T-helper 2 cell treated with Interferon-gamma antibody and Interleukin-4, amounts not matched to agents 100 ng/mL and 5 ng/mL, for 36 hours (primary cell): ENCODE results near the gene EGFLAM. TPM values are rescaled to one million over a fixed set of nuclear protein-coding genes. Genes with fewer than 3 reads are reported as not detected.

Experiments used
- intact Hi-C: fragments of 100-400 bp; cut with micrococcal nuclease; formaldehyde crosslinking; loops from one replicate; pipeline ENCODE4 v1.15.1; 2023
- total RNA-seq: library from RNA; stranded (reverse); gene quantifications from 2 replicates; pipeline ENCODE4 v1.2.3, GENCODE V29; 2022

EGFLAM gene
- total RNA-seq, 1 donor from 2014 or later: not detected

DNA sequence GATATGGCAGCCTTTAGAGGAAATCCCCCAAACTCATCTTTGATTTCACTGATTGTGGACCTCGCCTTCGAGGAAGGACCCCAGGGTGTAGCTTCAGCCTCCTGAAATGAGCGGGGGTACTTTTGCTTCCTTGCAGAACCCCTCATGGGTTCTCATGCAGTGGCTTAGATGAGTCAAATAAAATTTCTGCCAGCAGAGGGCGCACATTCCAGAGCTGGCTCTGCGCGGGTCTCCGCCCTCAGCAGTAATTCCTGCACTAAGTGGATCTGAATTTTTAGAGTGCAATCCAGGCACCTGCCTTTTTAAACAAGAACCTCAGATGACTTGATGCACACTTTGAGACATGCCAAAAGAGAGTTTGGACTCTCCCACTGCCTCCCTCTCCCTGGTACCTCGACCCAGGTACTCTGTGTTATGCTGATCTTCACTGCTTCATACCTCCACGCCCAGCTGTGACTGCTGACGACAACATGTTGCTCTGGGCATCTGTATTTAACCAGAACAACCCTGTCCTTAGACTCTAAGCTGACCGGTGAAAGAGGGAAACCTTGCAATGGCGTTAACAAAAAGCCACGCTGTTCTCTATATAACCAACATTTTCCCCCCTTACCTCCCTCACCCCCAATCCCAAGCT, 7.3 kb downstream of the EGFLAM start:
- intact Hi-C loops: loop anchor here (5.0 kb wide), 1 partner anchor 547 kb away; no protein-coding TSS in a partner anchor

DNA sequence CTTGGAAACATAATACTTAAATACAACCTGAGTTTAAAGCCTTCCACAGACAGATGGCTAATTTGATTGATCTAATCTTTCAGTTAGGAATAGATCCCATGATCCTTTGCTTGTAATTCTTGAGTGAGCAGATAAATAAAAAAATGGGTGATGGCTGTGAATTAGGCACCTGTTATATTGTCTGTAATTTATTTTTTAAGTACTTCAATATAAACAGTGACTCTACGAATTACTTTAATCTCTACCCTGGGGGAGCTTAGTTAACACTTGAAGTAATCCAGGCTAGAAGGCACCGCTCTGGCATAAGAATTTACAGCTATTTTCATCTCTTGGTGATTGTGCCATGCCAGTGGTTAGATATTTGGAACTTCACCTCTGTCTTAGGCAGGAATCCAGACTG, 9.0 kb downstream of the EGFLAM start:
- intact Hi-C loops: loop anchor here (5.0 kb wide), 1 partner anchor 545 kb away; no protein-coding TSS in a partner anchor

DNA sequence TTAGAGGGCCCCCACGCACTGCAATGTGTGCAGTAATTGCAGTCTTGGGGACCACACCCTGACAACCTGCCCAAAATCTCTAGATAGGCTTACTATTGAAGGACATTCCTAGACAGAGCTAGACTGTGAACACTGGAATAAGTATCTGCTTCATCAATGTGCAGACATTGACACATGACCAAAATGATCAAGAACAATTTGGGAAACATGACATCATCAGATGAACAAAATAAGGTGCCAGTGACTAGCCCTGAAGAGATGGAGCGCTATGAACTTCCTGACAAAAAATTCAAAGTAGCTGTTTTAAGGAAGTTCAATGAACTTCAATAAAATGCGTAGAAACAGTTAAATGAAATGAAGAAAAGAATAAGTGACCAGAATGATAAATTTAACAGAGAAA, 15.3 kb downstream of the EGFLAM start:
- intact Hi-C loops: no loop called here

DNA sequence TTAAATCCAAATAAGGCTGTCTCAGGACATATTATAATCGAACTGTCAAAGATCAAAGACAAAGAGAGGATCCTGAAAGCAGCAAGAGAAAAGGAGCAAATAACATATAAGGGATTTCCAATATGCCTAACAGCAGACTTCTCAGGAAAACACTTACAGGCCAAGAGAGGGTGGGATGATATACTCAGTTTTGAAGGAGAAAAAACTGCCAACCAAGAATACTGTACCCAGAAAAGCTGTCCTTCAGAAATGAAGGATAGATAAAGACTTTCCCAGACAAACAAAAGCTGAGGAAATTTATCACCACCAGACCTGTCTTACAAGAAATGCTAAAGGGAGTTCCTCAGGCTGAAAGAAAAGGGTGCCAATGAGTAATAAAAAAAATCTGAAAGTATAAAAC, 16.0 kb downstream of the EGFLAM start:
- intact Hi-C loops: no loop called here

DNA sequence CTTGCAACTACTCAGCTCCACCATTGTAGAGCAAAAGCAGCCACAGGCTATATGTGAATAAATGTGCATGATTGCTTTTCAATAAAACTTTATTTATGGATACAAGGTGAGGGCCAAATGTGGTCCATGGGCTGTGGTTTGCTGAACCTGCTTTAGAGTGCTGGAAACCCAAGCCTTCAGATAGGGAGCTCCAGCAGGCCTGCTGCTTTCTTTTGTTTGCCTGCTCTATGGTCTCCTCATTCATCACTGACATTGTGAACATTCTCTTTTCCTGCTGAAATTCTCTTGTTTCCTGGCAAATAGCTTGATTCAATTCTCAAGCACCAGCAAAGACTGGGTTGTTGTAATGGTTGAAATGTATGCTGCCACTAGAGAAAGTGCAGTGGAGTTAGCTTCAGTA, 26.0 kb downstream of the EGFLAM start:
- intact Hi-C loops: no loop called here

DNA sequence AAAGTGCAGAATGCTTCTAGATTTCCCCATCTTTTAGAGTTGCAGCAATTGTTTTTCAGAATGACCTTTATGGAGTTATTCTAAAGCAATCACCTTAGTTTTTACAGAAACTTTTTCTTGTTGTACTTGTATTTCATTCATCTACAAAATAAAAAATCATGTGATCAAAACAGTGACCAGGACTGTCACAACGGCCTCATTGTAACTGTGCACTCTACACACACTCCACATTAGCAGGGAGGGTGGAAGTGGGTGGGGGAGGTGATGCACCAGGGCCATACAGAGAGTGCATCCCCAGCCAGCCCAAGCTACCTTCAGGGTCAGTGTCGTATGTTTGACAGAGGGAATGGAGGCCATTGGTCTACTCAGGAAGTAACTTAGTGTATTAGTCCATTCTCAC, 26.9 kb downstream of the EGFLAM start:
- intact Hi-C loops: no loop called here

DNA sequence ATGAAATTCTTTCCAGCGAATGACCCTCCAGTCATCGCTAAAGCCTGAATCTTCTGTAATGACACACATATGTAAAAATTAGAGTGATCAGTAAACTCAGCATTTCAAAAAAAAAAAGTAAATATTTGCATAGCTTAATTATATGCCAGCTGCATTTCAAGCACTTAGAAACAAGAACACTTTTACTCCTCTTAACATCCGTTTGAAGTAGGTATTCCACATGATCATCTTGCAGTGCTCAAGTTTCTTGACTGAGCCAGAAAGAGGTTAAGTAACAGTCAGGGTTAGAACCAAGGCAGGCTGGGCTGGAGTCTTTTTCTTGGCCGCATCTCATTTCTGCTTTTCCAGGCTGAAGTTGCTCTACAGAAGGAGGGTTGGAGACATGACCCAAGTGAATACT, 27.6 kb downstream of the EGFLAM start:
- intact Hi-C loops: no loop called here

DNA sequence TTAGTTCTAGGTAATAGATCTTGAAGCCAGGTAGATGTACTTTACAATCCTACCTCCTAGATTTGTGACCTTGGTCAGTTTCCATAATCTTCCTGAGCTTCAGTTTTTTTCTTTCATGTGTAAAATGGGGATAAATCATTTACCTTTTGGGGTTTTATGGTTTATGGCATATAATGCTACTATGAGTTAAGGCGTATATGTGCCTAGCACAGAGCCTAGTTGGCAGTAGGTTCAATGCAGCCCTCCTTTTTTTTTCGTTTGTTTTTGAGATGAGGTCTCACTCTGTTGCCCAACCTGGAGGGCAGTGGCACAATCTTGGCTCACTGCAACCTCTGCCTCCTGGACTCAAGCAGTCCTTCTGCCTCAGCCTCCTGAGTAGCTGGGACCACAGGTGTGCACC, 28.8 kb downstream of the EGFLAM start:
- intact Hi-C loops: no loop called here

DNA sequence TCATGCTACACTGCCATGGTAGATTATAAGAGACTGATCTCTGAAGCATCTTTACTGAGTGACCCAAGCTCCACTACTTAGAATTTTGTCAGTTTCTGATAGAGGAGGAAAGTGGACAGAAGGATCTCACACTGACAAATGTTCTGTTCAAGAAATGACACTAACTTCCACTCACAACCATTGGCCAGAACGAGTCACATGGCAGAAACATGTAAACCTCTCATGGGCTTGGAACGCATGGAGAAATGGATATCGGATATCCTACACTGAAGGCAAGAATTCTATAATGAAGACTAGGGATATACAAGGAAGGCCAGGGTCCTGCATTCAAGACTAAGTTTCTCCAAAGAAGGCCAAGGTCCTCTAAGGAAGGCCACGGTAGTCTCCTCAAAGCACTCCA, 31.1 kb downstream of the EGFLAM start:
- intact Hi-C loops: no loop called here

DNA sequence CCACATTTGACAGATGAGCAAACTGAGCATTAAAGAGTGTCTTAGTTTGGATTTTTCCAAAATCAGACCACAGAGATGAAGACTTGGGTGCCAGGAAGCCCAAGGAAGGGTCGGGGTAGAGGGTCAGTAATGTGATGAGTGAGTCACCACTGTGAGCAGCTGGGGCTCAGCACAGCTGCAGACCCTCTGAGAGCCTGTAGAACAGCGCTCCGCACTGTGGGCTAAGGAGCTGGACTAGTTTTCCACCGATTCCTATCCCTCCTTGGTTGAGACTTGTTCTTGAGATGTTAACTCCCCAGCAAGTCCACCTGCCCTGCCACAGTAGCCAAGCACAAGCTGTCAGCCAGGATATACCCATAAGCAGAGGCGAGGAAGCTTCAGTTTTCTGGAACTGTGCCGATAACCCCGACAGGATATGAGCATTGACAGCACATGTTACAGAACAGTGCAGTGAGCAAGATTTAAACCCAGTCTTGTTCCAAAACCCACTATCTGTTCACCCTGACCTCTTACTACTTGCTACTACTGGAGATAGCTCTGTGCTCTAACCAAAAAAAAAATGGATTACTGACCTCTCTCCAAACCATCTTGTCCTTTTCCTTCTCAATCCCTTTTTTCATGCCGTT, 31.8 kb downstream of the EGFLAM start:
- intact Hi-C loops: no loop called here

DNA sequence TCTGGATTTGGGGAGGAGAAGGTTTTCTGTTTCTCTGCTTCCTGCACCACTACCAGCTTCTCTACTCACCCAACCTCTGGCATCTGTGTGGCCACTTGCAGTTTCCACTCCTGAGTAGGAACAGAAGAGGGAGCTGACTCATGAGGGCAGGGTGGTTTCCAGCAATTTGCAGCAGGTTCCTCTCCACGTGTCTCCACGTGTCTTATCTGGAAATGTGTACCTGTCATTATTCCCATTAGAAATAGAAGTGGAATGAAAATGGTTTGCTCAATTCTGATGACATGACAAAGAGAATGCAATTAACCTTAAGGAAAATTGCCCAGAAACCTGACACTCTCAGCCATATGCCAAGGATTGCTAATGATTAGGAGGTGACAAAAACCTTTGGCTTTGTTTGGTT, 33.0 kb downstream of the EGFLAM start:
- intact Hi-C loops: no loop called here

DNA sequence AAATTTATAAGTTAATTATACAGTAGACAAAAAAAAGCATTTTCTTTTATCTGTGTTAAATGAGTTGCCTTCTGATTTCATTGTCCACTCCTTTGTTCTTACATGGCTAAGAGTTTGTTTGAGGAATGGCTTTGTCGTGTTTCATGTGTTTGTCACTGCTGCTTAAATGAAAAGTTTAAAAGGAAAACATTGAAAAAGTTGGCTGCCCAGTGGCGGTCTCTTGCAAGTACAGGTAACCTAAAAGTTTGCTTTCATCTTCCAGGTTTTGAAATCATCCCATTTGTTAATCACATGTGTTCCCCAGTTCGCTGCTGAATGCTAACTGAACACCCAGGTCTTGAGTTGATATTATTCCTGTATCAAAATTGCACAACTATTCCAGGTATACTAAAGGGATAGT, 33.9 kb downstream of the EGFLAM start:
- intact Hi-C loops: no loop called here

DNA sequence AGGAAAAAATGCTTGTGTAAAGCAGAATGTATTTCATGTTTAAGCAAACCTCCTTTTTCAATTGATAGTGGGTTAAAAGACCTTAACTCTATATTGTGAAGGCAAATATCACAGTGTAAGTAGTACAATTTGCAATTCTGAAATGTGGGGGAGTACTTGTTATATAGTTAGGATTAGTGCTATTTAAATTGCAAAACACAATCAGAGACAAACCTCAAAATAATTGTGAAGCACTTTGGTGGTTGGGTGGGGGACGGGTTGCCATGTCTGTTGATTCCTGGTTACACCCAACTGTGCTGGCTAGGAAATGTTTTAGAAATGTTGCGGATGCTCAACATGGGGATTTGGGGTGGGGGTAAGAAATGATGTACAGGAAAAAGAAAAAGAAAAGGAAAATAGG, 37.4 kb downstream of the EGFLAM start:
- intact Hi-C loops: no loop called here

DNA sequence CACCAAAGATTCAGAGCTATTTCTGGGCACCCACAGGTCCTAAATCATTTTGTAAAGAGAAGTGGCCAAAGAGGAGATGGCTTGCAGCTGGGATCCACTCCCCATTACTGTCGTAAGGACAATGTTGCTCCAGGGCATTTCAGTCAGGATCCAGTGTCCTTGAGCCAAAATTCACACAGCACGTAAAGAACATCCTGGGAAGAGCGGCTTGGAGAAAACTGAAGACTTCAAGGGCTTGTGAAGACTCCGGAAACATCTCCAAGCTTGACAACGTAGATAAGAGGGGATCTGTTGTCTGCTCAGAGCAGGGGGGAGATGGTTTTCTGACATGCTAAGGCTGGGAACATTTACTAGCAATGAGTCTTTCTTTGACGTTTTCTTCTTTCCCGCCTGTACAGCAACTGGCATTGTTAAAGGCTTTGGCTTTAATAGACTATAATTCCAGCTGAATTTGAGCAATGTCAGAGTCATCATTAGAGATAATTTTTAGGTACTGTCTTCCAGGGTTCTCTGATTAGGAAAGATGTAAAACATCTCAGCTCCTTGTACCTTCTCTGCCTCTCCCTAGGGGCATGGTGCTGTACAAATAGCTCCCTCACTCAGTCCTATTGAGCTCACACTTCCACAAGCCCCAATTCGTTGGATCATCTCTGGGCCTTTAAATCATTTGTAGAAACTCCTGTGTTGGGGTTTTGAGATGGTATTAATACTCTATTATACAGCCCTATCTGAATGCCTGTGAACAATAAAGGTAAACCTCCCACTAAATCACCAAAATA, 39.7 kb downstream of the EGFLAM start:
- intact Hi-C loops: no loop called here

DNA sequence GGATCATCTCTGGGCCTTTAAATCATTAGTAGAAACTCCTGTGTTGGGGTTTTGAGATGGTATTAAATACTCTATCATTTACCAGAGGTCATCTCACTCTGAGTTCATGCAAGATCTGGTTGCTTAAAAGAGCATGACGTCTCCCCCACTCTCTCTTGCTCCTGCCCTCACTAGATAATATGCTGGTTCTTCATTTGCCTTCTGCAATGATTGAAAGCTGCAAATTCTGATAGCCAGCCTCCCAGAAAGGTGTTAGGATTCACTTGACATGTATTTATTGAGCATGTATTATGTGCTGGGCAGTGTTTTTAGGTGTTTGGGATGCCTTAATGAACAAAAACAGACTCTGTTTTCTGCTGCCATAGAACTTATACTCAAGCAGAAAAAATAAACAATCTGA, 41.2 kb downstream of the EGFLAM start:
- intact Hi-C loops: no loop called here

DNA sequence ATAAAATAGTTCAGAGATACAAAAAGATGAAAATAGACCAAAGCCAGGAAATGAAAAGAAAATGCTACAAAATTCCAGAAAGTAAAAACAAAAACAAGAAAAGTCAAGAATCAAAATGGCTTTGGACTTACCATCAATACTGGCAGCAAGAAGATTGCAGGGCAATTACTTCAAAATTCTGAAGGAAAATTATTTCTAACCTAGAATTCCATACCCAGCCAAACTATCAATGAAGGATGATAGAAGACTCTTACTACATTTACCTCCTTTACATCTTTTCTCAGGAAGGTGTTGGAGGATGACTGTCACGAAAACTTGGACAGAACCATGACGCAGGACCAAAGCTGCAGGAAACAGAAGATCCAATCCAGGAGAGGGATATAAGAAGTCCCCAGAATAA, 46.8 kb downstream of the EGFLAM start:
- intact Hi-C loops: no loop called here

DNA sequence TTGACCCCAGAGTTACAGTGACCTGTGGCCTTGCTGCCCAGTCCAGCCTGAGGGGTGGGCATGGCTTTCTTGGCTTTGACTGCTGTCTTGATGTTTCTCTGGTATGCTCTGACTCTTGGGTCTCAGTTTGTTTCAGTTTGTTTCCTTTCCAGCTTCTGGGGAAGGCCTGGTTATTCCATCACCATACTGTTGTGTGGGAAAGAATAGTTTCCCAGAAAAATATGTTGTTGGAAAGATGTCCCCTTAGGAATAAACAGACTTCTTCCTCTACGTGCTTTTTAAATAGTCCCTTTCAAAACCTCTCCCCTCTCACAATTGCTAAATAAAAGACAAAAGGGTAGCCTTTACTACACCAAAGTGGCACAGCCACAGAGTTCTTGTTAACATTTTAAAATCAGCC, 49.5 kb downstream of the EGFLAM start:
- intact Hi-C loops: no loop called here

DNA sequence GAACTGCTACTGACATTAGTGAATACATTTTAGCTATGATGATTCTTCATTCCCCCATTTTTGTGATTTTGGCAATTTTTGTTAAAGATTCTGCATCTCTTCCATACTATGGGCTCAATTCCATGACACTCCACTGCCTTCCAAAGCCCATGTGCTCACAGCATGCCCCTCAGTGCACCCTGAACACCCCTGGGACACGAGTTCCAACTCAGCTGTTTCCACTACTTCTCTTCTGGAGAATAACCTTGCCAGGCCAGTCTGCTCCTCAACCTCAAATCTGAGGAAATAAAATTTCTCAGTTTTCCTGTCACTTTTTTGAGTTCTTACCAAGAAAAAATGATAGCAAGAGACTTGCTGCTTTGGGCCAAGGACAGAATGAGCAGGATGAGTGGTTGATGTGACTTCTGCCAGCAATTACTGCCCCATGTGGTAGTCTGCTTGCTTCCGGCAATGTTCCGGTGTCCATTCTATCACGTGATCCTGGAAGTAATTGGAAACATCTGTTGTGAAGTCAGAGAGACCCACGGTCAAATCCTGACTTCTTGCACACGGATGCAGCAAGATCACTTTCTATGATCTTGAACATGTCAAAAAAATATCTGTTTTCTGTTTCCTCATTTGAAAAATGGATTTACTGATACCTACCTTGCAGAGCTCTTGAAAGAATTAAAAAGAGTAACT, 58.3 kb downstream of the EGFLAM start:
- intact Hi-C loops: no loop called here

DNA sequence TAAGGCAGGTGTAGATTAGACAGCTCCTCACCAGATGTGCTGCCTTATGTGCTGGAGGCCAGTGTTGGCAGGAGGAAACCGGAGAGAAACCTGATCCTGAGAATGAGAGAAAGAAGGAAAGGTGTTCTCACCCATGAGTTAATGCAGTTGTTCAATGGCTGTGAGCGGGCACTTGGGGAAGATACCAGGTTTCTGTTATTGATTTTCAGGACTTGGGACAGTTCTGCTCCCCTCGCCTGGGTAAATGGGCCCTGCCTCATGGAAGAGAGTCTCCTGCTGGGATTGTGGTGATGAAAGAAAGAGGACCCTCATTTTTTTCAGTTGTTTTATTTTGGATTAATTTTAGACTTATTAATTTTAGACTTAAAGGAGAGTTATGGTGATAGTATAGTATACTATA, 59.5 kb downstream of the EGFLAM start:
- intact Hi-C loops: no loop called here

DNA sequence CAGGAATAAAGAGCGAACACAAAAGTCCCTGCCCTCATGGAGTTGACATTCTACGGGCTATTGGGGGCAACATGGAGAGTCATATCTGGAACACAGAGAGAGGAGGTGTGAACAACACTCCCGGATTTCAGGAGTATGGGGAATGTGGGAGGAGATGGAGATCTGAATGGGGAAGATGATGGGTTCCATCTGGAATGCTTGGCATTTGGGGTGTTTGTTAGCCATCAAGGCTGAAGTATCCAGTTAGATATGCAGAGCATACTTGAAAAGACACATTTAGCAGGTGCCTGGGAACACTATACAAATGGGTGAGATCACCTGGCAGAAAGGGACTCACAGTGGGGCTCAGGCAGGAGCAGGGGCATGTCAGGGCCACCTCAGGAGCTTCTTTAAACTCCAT, 61.1 kb downstream of the EGFLAM start:
- intact Hi-C loops: no loop called here

DNA sequence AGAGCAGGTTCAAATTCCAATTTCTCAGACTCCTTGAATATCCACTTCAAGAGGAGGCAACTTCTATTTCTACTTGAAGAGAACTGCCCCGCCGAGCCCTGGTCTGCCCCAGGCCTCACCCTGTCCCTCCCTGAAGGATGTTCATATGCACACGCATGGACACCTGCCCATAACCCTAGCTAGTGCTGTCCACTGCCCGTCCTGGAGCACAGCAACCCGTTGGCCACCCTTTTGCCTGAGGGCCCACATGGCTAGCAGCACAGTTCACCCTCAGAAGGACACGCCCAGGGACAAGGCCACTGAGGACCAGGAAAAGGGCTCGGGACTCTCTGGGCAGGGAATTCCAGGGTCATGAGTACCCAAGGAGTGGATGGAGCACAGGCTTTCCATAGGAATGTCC, 63.6 kb downstream of the EGFLAM start:
- intact Hi-C loops: no loop called here

DNA sequence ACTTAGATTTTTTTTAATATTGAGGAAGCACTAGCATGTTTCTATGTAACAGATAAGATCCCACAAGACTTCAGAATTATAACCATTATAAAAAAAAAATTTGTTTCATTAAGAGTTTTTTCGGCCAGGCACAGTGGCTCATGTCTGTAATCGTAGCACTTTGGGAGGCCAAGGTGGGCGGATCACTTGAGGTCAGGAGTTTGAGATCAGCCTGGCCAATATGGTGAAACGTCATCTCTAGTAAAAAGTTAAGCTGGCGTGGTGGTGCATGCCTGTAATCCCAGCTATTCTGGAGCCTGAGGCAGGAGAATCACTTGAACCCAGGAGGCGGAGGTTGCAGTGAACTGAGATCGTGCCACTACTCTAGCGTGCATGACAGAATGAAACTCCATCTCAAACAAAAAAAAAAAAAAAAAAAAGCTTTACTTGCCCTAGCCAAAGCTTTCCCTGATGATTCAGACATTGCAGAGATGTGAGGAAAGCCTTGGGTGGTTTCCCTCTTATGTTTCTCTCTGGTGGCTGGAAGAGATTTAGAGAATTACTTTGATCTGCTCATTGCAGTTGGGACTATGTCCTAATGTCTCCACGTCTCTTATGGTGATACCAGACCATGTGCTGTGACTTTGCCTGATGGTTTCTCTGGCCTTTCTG, 65.4 kb downstream of the EGFLAM start:
- intact Hi-C loops: no loop called here
